WTC11 (cell line): ENCODE measurements around the gene URB1. TPM values are rescaled to one million over a fixed set of nuclear protein-coding genes. Genes with fewer than 3 reads are reported as not detected.

Source experiments
- ATAC-seq: fragments of 200-7000 bp; cut with Tn5 transposase; 2 replicates; pipeline ENCODE4 v1.10.0; 2021; ENCODE audit warnings: mild to moderate bottlenecking, moderate library complexity
- CTCF ChIA-PET: fragments of 300-600 bp; sonication (Branson Sonifier 250); formaldehyde crosslinking; loops from one replicate; lab custom pipeline; 2021; ENCODE audit warnings: antibody characterized with exemption; lab: Charles Lee
- POLR2A ChIA-PET: fragments of 350-600 bp; sonication (Branson Sonifier 250); formaldehyde crosslinking; loops from one replicate; lab custom pipeline; 2021; ENCODE audit warnings: antibody characterized with exemption; lab: Charles Lee
- DNase-seq: peaks from one replicate; pipeline ENCODE4 v3.0.0; 2021; ENCODE audit warnings: low spot score
- H3K27ac Mint-ChIP-seq: 2 replicates; pipeline ENCODE4 v1.8.0; 2021; ENCODE audit warnings: mixed read lengths
- H3K27me3 Mint-ChIP-seq: 2 replicates; pipeline ENCODE4 v1.8.0; 2021; ENCODE audit warnings: low read depth, mild to moderate bottlenecking, moderate library complexity, mixed read lengths
- H3K36me3 Mint-ChIP-seq: 2 replicates; pipeline ENCODE4 v1.8.0; 2021; ENCODE audit warnings: mixed read lengths
- H3K4me1 Mint-ChIP-seq: 2 replicates; pipeline ENCODE4 v1.8.0; 2022; ENCODE audit warnings: mixed read lengths
- H3K4me3 Mint-ChIP-seq: 2 replicates; pipeline ENCODE4 v1.8.0; 2021; ENCODE audit warnings: mild to moderate bottlenecking, moderate library complexity, mixed read lengths
- H3K9me3 Mint-ChIP-seq: 2 replicates; pipeline ENCODE4 v1.8.0; 2021; ENCODE audit warnings: mixed read lengths
- ATF1 ChIP-seq: sonication (generic); formaldehyde crosslinking; IDR thresholded peaks from 2 replicates; pipeline ENCODE4 v1.8.1; 2023; ENCODE audit warnings: mild to moderate bottlenecking, moderate library complexity, missing genetic modification reagents
- CTCF ChIP-seq: fragments of 200-600 bp; IDR thresholded peaks from 2 replicates; pipeline ENCODE4 v1.8.0; 2022; ENCODE audit warnings: antibody characterized with exemption
- ERG ChIP-seq: fragments of 250-450 bp; sonication (Bioruptor Pico); IDR thresholded peaks from 2 replicates; pipeline ENCODE4 v1.8.0; 2021; ENCODE audit warnings: mild to moderate bottlenecking
- IRF1 ChIP-seq: sonication (generic); formaldehyde crosslinking; IDR thresholded peaks from 2 replicates; pipeline ENCODE4 v1.8.0; 2023; ENCODE audit warnings: missing genetic modification reagents
- JAZF1 ChIP-seq: fragments of 250-450 bp; sonication (Bioruptor Pico); IDR thresholded peaks from 2 replicates; pipeline ENCODE4 v1.9.0; 2021; ENCODE audit warnings: moderate library complexity, mild to moderate bottlenecking, inconsistent platforms
- KAT7 ChIP-seq: sonication (generic); formaldehyde crosslinking; IDR thresholded peaks from 2 replicates; pipeline ENCODE4 v1.8.1; 2023; ENCODE audit warnings: missing genetic modification reagents, mild to moderate bottlenecking, borderline replicate concordance
- MAX ChIP-seq: sonication (generic); formaldehyde crosslinking; IDR thresholded peaks from 2 replicates; pipeline ENCODE4 v1.8.0; 2022; ENCODE audit warnings: mild to moderate bottlenecking, missing genetic modification reagents
- MYBL2 ChIP-seq: sonication (generic); formaldehyde crosslinking; IDR thresholded peaks from 2 replicates; pipeline ENCODE4 v1.8.1; 2023; ENCODE audit warnings: mild to moderate bottlenecking, moderate library complexity, missing genetic modification reagents
- NFATC4 ChIP-seq: fragments of 250-450 bp; sonication (Bioruptor Pico); IDR thresholded peaks from 2 replicates; pipeline ENCODE4 v1.9.0; 2021; ENCODE audit warnings: mild to moderate bottlenecking
- NR2C2 ChIP-seq: sonication (generic); formaldehyde crosslinking; IDR thresholded peaks from 2 replicates; pipeline ENCODE4 v1.8.0; 2022; ENCODE audit warnings: mild to moderate bottlenecking, missing genetic modification reagents
- NR3C1 ChIP-seq: sonication (generic); formaldehyde crosslinking; conservative IDR thresholded peaks from 2 replicates; pipeline ENCODE4 v1.8.1; 2023; ENCODE audit warnings: low read depth, mild to moderate bottlenecking, missing genetic modification reagents
- RELA ChIP-seq: sonication (generic); formaldehyde crosslinking; IDR thresholded peaks from 2 replicates; pipeline ENCODE4 v1.8.1; 2022; ENCODE audit warnings: missing genetic modification reagents, mild to moderate bottlenecking, borderline replicate concordance
- SOX15 ChIP-seq: fragments of 250-450 bp; sonication (Bioruptor Pico); IDR thresholded peaks from 2 replicates; pipeline ENCODE4 v1.9.0; 2021; ENCODE audit warnings: mild to moderate bottlenecking
- STAT6 ChIP-seq: sonication (generic); formaldehyde crosslinking; conservative IDR thresholded peaks from 2 replicates; pipeline ENCODE4 v1.8.1; 2023; ENCODE audit warnings: mild to moderate bottlenecking, low read depth, missing genetic modification reagents, moderate library complexity
- ZMAT4 ChIP-seq: fragments of 250-450 bp; sonication (Bioruptor Pico); IDR thresholded peaks from 2 replicates; pipeline ENCODE4 v1.9.0; 2021; ENCODE audit warnings: mild to moderate bottlenecking
- ZNF121 ChIP-seq: sonication (generic); formaldehyde crosslinking; IDR thresholded peaks from 2 replicates; pipeline ENCODE4 v1.8.0; 2023; ENCODE audit warnings: missing genetic modification reagents
- ZNF232 ChIP-seq: sonication (generic); formaldehyde crosslinking; IDR thresholded peaks from 2 replicates; pipeline ENCODE4 v1.8.0; 2022; ENCODE audit warnings: mild to moderate bottlenecking, missing genetic modification reagents
- ZNF396 ChIP-seq: fragments of 250-450 bp; sonication (Bioruptor Pico); IDR thresholded peaks from 2 replicates; pipeline ENCODE4 v1.8.0; 2021; ENCODE audit warnings: mild to moderate bottlenecking, moderate library complexity, borderline replicate concordance
- ZNF671 ChIP-seq: fragments of 250-450 bp; sonication (Bioruptor Pico); IDR thresholded peaks from 2 replicates; pipeline ENCODE4 v1.8.0; 2021; ENCODE audit warnings: mild to moderate bottlenecking
- total RNA-seq: library from RNA; stranded (reverse); gene quantifications from 3 replicates; pipeline ENCODE4 v1.2.3, GENCODE V29; 2021

The URB1 gene
- total RNA-seq, 1 experiment from 2014 or later, result 38.7 TPM

GRCh38 chr21:32302560-32302959 is 90.3 kb downstream of the URB1 start (continued):
- TF ChIP-seq CTCF (no peak), MYBL2 (CRISPR knock-in tag) (no peak), ZNF671 (CRISPR knock-in tag) (no peak), SOX15 (CRISPR knock-in tag) (no peak), IRF1 (CRISPR knock-in tag) (no peak), KAT7 (no peak)

- no peak overlapping the region for H3K27ac Mint-ChIP-seq
- CTCF ChIA-PET, result no interaction called here
- no peaks in the 10 kb centered on the region for H3K27me3 Mint-ChIP-seq
- TF ChIP-seq ERG (CRISPR knock-in tag) (no peak), ZNF396 (CRISPR knock-in tag) (no peak), JAZF1 (CRISPR knock-in tag) (no peak), ZNF121 (CRISPR knock-in tag) (no peak), ATF1 (CRISPR knock-in tag) (no peak), ZNF232 (CRISPR knock-in tag) (no peak), NR2C2 (CRISPR knock-in tag) (no peak)
- H3K4me1 Mint-ChIP-seq, result peaks cover 13% of the 10 kb centered on the region
- H3K9me3 Mint-ChIP-seq, result 0 out of 2 replicates have a peak, but pooled peaks cover 11% of the 10 kb centered on the region
- DNase-seq (no peak), ATAC-seq (no peak)
- no peak overlapping the region for H3K4me3 Mint-ChIP-seq
- POLR2A ChIA-PET, result no interaction called here
- peaks cover 14% of the 10 kb centered on the region for H3K36me3 Mint-ChIP-seq
Observed at GRCh38 chr21:32301596-32301995, 91.2 kb downstream of the URB1 start.

- Mint-ChIP-seq H3K4me3 (no peak overlapping the region), H3K4me1 (no peaks in the 10 kb centered on the region), H3K27ac (no peak overlapping the region), H3K27me3 (no peaks in the 10 kb centered on the region), H3K9me3 (0 out of 2 replicates have a peak, but pooled peaks cover 11% of the 10 kb centered on the region), H3K36me3 (peaks cover 14% of the 10 kb centered on the region)
- ChIA-PET POLR2A (no interaction called here), CTCF (no interaction called here)
- DNase-seq, result no peak
- TF ChIP-seq ZNF121 (CRISPR knock-in tag), result peak; percentile 48; the same call in 1 of the 2 replicates
- TF ChIP-seq STAT6 (CRISPR knock-in tag), result no peak
- no peak for ATAC-seq
Observed at GRCh38 chr21:32300117-32300681, 92.6 kb downstream of the URB1 start.

GRCh38 chr21:32299695-32300094 is 93.1 kb downstream of the URB1 start:
- Mint-ChIP-seq H3K27ac (no peak overlapping the region), H3K27me3 (no peaks in the 10 kb centered on the region), H3K4me3 (no peak overlapping the region), H3K36me3 (peaks cover 14% of the 10 kb centered on the region), H3K4me1 (no peaks in the 10 kb centered on the region), H3K9me3 (0 out of 2 replicates have a peak, but pooled peaks cover 11% of the 10 kb centered on the region)
- DNase-seq (no peak), ATAC-seq (no peak)
- ChIA-PET POLR2A (no interaction called here), CTCF (no interaction called here)
- TF ChIP-seq NFATC4 (CRISPR knock-in tag) (no peak), RELA (CRISPR knock-in tag) (no peak), MYBL2 (CRISPR knock-in tag) (no peak), KAT7 (no peak), ZMAT4 (CRISPR knock-in tag) (no peak), MAX (no peak), NR3C1 (CRISPR knock-in tag) (no peak)
